ENCODE results near the gene FAM72B.
"Not testable (repeated sequence)": the region's sequence is repeated elsewhere in the genome, so short reads cannot be mapped to it uniquely, and the experiment has no call there.

The FAM72B gene

DNA sequence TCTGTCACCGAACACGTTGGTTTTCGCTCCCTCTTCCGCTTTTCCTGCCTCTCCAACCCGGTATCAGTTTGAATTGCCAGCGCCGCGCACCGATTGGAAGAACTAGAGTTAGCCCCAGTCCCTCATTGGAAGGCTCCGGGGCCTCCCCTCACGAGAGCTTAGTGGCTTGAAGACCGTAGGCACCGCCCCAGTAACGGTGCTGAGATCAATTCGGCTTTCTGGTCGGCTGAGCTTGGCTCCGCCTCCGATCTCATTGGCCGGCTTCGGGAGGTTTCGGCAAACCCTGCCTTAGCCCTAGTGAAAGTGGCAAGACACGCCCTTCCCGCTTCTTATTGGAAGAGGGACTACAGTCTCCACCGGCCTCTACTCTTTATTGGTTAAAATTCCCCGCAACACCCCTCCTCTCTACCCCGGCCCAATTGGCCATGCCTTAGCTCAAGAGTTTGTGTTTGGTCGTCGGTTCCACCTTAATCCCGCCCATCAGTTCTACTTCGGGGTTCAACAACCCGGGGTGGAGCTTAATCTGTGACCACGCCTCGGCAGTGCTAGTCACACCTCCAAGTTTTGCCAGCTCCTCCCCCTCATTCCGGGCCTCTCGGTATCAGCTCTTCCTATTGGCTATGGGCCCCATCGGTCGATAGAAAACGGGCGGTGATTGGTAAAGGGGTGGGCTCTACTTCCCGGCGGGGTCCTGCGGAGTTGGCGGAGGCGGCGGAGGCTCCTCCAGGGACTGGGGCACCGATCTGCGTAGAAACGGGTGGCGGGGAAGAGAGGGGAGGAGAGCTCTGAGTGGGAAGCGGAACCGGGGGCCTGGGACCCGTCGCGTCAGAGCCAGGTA is at the start of gene FAM72B, which contains the start of gene SRGAP2C:
Gene FAM72B (minus strand): TSS at position 51 of the 838 bp plus-strand sequence. CDS start 851 bp downstream, outside the sequence.
Gene SRGAP2C (plus strand): TSS at position 686 of the 838 bp plus-strand sequence. CDS start 2,472 bp downstream, outside the sequence.
- H3K27ac Mint-ChIP-seq = peak within 1 kb of the TSS; percentile 89
- peak; percentile 92 for DNase-seq (ENCODE audit: low spot score)
- not testable (repeated sequence) for H3K4me1 Mint-ChIP-seq (ENCODE audit: low read depth); H3K36me3 Mint-ChIP-seq (ENCODE audit: low read depth); H3K27me3 Mint-ChIP-seq (ENCODE audit: low read depth); H3K9me3 Mint-ChIP-seq
- peak within 1 kb of the TSS; percentile 94 for H3K4me3 Mint-ChIP-seq

DNA sequence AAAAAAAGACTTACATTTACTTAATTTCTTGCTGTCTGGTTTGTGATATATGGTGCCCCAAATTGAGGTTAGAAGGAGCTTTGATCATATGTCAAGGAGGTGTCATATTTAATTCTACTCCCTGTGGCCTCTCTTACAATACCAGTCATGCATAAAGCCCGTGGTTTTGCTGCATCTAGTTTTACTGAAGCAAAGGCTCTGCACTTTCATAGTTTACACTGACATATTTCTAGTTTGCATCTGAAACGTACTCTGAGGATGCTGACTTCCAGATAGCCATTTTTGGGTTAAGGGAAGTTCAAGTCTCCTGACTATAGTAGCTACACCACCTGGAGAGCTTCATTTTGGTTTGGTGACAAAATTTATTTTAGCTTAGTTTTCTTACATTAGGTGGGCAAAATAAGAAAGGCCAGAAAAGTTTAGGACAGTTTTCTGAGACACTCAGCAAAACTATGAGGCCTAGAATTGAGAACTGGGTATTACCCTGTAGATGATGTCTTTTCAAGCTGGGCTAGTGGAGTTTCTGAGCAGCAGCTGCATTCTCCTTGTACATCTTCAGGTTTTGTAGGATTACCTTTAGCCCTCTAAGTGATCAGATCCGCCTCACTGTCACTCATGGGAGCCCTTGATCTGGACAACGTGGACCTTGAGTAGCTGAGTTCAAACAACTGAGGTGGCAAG is 48.4 kb upstream of the FAM72B start:
- not testable (repeated sequence) for H3K27ac Mint-ChIP-seq; H3K4me1 Mint-ChIP-seq (ENCODE audit: low read depth); DNase-seq (ENCODE audit: low spot score); H3K9me3 Mint-ChIP-seq; H3K36me3 Mint-ChIP-seq (ENCODE audit: low read depth); H3K27me3 Mint-ChIP-seq (ENCODE audit: low read depth); H3K4me3 Mint-ChIP-seq

DNA sequence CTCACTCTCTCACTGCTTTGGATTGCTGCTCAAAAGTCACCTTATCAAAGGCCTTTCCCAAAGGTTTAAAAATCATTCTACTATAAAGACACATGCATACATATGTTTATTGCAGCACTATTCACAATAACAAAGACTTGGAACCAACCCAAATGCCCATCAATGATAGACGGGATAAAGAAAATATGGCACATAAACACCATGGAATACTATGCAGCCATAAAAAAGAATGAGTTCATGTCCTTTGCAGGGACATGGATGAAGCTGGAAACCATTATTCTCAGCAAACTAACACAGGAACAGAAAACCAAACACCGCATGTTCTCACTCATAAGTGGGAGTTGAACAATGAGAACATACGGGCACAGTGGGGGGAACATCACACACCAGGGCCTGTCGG is 46.5 kb upstream of the FAM72B start:
- H3K27me3 Mint-ChIP-seq (ENCODE audit: low read depth) = not testable (repeated sequence)

DNA sequence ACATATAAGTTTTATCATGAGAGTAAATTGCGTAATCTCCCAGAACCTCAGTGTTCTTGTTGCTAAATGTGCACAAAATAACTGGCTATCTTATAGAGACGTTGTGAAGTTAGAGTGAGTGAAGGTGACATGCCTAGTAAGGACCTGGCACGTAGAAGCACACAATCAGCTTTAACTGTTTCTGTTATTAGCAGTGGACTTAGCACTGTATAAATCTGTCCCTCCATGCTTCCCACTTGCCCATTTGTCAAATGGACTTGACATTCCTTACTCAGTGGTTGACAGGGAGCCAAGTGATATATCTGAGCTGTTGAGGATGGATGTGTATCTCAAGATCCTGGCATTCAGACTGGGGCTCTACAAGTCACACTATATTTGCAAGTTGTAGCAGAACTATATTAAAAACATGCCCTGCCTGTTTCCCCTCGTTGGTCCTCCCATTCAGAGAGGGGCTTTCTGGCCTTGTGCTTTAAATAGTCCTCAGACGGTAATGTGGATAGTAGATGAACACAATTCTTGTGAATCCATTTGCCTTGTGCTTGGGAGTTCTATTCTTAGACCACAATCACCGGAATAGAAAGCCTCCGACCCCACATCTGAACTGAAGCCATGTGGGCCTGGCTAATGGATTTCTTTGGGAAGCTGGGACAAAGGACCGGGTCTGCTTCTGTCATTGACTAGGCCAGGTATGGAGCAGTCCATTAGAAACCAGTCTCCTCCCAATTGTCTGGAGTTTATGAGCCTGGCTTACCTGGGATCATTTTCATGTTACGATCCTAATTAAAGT is 43.6 kb upstream of the FAM72B start:
- not testable (repeated sequence) for H3K36me3 Mint-ChIP-seq (ENCODE audit: low read depth); H3K27me3 Mint-ChIP-seq (ENCODE audit: low read depth); H3K4me1 Mint-ChIP-seq (ENCODE audit: low read depth); H3K9me3 Mint-ChIP-seq; DNase-seq (ENCODE audit: low spot score); H3K27ac Mint-ChIP-seq; H3K4me3 Mint-ChIP-seq

More for the DNA sequence above, 46.5 kb upstream of the FAM72B start:
- H3K27ac Mint-ChIP-seq; H3K4me3 Mint-ChIP-seq; DNase-seq (ENCODE audit: low spot score); H3K9me3 Mint-ChIP-seq; H3K36me3 Mint-ChIP-seq (ENCODE audit: low read depth); H3K4me1 Mint-ChIP-seq (ENCODE audit: low read depth): not testable (repeated sequence)

DNA sequence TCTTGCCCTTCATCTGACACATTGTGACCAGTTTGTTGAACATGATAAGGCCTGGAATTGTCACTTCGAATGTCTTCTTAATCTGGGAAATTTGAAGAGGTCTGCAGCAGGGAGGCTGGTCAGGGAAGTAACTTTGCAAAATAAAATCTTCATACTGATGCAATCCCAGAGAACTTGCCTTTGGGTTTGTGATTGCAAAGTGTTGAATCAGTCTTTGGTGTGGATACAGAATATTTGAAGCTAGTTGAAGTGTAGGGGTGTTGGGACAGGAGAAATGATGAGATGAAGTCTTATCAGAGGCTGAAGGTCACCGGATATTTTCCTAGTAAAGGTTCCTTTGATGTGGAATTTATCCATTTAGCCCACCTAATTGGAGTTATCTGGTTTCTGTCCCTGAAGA is 42.8 kb upstream of the FAM72B start:
- H3K4me3 Mint-ChIP-seq; H3K9me3 Mint-ChIP-seq; H3K36me3 Mint-ChIP-seq (ENCODE audit: low read depth); H3K27ac Mint-ChIP-seq; H3K27me3 Mint-ChIP-seq (ENCODE audit: low read depth); H3K4me1 Mint-ChIP-seq (ENCODE audit: low read depth); DNase-seq (ENCODE audit: low spot score): not testable (repeated sequence)

DNA sequence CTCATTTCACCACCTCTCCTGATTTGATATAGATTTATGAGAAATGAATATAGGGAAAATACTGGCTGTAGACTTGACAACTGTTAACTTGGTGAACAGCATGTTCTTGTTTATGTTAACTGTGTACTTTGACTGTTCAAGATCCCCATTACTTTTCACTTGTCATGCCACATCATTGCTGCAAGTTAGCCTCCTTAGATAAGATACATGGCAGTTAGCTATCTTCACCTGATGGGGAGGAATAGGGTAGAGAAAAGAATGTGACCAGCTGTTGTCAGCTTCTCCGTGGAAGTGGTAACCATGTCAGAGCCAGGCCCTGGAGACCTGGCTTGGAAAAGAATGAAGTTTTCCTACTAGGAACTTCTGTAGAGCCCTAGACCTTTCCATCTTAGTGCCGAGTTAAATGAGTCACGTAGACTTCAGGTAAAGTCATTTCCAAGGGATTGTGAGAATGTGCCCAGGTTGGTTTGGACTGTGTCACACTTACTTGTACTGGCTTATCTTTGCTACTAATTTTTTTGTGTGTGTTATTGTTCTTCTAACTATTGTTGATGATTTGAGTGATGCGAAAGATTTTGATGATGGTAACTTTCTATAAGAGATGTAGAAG is 42.3 kb upstream of the FAM72B start:
- not testable (repeated sequence) for H3K36me3 Mint-ChIP-seq (ENCODE audit: low read depth); H3K4me1 Mint-ChIP-seq (ENCODE audit: low read depth); DNase-seq (ENCODE audit: low spot score); H3K27ac Mint-ChIP-seq; H3K4me3 Mint-ChIP-seq; H3K27me3 Mint-ChIP-seq (ENCODE audit: low read depth); H3K9me3 Mint-ChIP-seq

DNA sequence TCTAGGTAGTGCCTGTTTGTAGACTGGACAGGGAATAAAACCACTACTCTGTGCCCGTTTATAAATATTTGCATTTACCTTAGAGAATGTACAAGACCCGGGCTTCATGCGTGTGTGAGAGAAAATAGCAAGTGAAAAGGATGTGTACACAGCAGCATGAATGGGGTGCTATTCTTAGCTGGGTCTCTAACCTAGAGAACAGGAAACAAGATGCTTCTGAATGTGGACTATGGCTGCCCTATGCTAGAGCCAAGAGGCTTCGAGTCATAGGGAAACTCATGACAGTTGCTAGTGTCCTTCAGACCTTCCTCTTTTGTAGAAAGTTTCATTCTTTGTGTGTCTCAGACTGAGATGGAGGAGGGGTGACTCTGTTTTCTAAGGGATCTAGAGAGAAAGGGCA is 40.6 kb upstream of the FAM72B start:
- H3K27ac Mint-ChIP-seq = peak overlapping the region; percentile 65
- not testable (repeated sequence) for H3K4me3 Mint-ChIP-seq

DNA sequence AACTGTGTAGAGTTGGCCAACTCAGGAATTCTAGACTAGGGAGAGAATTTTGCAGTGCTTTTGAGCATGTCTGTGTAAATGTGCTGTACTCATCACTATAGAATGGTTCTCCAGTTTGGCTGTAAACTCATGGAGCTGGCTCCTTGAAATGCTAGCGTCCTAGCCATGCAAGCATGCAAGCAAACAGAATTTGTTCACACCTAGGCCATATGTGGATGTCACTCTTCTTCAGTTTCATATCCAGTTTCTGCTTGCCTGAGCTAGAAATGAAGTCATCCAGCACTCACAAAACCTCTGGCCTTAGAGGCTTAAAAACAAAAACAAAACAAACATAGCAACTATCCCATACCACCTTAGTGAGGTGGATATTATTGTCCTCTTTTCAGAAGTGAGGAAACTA is 37.6 kb upstream of the FAM72B start:
- not testable (repeated sequence) for DNase-seq (ENCODE audit: low spot score); H3K4me1 Mint-ChIP-seq (ENCODE audit: low read depth); H3K36me3 Mint-ChIP-seq (ENCODE audit: low read depth); H3K4me3 Mint-ChIP-seq; H3K9me3 Mint-ChIP-seq; H3K27ac Mint-ChIP-seq; H3K27me3 Mint-ChIP-seq (ENCODE audit: low read depth)

More for the DNA sequence above, 40.6 kb upstream of the FAM72B start:
- H3K27me3 Mint-ChIP-seq (ENCODE audit: low read depth); H3K9me3 Mint-ChIP-seq; H3K36me3 Mint-ChIP-seq (ENCODE audit: low read depth); DNase-seq (ENCODE audit: low spot score); H3K4me1 Mint-ChIP-seq (ENCODE audit: low read depth): not testable (repeated sequence)

DNA sequence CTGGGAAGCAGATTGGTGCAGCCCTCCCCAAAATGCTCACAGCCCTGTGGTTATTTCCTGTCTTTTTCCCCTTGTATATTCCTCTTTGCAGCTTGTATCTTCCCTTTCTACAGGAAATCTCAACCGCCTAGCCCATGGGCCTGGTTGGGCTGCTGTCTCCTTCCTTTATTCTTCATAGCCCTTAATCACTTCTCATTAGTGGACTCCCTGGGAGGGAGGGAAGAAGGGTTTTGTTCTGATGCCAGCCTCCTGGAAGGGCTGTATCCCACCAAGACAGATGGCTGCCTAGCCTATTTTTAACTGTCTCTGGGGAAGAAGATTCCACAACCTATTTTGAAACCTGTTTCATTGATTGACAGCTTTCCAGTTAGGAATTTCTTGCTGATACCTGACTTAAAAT is 32.5 kb upstream of the FAM72B start:
- H3K27me3 Mint-ChIP-seq (ENCODE audit: low read depth); H3K27ac Mint-ChIP-seq; DNase-seq (ENCODE audit: low spot score); H3K9me3 Mint-ChIP-seq; H3K4me1 Mint-ChIP-seq (ENCODE audit: low read depth); H3K4me3 Mint-ChIP-seq; H3K36me3 Mint-ChIP-seq (ENCODE audit: low read depth): not testable (repeated sequence)

DNA sequence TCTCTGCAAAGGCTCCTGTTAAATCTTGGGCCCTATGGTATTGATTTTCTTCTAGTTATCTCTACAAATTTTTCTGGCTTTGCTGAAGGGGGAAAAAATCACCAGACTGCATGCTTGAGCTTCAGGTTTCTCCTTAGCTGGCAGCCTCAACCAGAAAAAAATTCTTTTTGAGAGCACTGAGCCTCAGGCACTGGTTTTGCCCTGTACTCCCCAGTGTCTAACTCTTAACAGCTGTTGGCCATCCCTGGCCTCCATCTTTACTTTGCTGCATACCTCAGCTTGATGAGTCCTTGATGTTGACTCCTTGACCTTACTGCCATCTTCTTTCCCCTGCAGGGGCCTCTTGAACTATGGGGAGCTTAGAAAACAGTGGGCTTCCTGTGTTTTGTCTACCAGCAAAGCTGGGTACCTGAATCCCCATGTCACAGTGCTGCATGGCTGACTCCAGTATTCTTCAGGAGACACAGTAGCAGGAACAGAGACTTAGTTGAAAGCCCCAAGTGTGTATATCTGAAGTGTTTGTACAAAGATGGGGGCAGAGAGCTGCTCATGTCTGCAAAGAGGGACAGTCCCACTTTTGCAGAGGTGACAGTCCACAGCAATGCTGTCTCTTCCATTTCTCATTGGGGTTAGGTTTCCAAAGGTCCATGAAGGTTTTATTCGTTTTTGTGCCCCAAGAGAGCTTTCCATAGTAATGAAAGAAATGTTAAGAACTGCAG is 31.7 kb upstream of the FAM72B start:
- not testable (repeated sequence) for H3K36me3 Mint-ChIP-seq (ENCODE audit: low read depth); H3K27ac Mint-ChIP-seq; H3K4me3 Mint-ChIP-seq; H3K27me3 Mint-ChIP-seq (ENCODE audit: low read depth); H3K9me3 Mint-ChIP-seq; DNase-seq (ENCODE audit: low spot score); H3K4me1 Mint-ChIP-seq (ENCODE audit: low read depth)

DNA sequence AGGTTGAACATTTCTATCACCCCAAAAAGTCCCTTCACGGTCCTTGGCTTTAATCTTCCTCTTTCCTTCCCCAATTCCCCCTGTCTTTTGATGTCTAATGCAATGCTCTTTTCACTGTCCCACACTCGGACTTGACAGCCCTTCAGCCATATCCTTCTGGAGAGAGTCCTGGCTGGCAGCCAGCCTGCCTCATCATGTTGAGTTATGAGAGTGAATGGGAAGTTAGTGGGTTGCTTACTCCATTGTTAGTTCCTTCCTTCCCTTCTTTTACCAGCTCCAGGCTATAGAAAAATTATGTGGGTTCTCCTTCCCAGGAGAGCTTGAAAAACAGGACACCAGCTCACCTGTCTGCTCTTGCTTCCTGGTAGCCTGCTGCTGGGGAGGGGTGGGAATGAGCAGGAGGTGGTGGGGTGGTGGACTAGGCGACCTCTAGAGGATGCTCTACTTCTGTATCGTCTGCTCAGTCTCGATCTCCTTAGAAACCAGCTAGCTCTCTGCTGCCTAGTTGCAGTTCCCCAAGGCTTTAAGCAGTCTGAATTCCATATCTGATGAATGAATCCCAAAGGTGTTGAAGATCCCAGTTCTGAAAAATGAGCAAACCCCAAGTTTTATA is 30.5 kb upstream of the FAM72B start:
- DNase-seq (ENCODE audit: low spot score); H3K4me3 Mint-ChIP-seq; H3K4me1 Mint-ChIP-seq (ENCODE audit: low read depth); H3K36me3 Mint-ChIP-seq (ENCODE audit: low read depth); H3K27ac Mint-ChIP-seq; H3K9me3 Mint-ChIP-seq; H3K27me3 Mint-ChIP-seq (ENCODE audit: low read depth): not testable (repeated sequence)

DNA sequence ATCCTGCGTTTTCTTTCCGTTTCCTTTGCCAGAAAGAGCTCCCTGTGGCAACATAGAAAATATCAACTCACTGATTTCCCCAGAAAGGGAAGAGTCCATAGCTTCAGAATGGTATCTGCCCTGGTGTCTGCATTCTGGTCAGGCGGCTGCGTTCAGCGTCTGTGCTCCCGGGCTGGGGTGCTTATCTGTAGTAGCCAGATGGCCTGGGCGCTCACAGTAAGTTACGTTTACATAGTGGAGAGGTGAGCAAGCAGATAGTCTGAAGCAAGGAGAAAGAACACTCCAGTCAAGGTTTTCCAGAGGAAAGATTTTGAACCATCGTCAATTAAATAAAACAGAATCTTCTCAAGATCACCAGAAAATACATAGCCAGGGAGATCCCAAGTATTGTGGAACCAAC is 29.4 kb upstream of the FAM72B start:
- not testable (repeated sequence) for H3K27ac Mint-ChIP-seq; H3K9me3 Mint-ChIP-seq; H3K4me1 Mint-ChIP-seq (ENCODE audit: low read depth); H3K4me3 Mint-ChIP-seq; DNase-seq (ENCODE audit: low spot score); H3K36me3 Mint-ChIP-seq (ENCODE audit: low read depth); H3K27me3 Mint-ChIP-seq (ENCODE audit: low read depth)

DNA sequence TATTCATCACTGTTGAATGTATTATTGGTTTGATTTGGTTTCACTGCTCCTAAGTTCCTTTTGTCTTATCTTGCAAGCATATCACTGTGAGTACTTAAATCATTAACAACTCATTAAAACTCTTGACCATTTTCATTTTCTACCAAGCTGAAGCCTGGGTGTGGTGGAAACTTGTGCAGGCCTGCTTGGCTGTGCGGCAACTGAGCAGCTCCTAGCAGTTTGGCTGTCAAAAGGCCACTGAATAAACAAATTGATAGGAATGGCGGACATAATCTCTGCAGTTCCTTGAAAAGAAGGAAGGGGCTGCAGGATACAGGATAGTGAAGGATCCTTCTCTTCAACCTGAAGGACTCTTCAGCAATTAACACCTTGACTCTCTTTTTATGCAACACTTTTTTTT is 26.6 kb upstream of the FAM72B start:
- not testable (repeated sequence) for H3K36me3 Mint-ChIP-seq (ENCODE audit: low read depth); H3K4me3 Mint-ChIP-seq; H3K4me1 Mint-ChIP-seq (ENCODE audit: low read depth); DNase-seq (ENCODE audit: low spot score); H3K27ac Mint-ChIP-seq; H3K27me3 Mint-ChIP-seq (ENCODE audit: low read depth); H3K9me3 Mint-ChIP-seq

Measured in T-helper 2 cell treated with Interferon-gamma antibody and Interleukin-4, amounts not matched to agents 5 μg/mL and 100 μg/mL, for 36 hours (primary cell).